SJSA1 (cell line): ENCODE measurements around the gene ACY1. TPM values are rescaled to one million over a fixed set of nuclear protein-coding genes. Genes with fewer than 3 reads are reported as not detected.

ENCODE experiments used
- DNase-seq, 2 experiments: peaks; one replicate each; pipeline ENCODE4 v3.0.0-alpha.2; 2015 to 2020; ENCODE audit warnings: low spot score in 2 of 2, low read depth in 1 of 2
- H3K27ac ChIP-seq: fragments of 250-450 bp; sonication (Bioruptor Pico); 2 replicates; pipeline ENCODE4 v1.5.1; 2020; ENCODE audit warnings: mild to moderate bottlenecking, moderate library complexity
- H3K27me3 ChIP-seq: fragments of 250-450 bp; sonication (Bioruptor Pico); replicated peaks from 2 replicates; pipeline ENCODE4 v1.5.1; 2020; ENCODE audit warnings: mild to moderate bottlenecking, moderate library complexity
- H3K36me3 ChIP-seq: fragments of 250-450 bp; sonication (Bioruptor Pico); 2 replicates; pipeline ENCODE4 v1.5.1; 2020; ENCODE audit warnings: mild to moderate bottlenecking
- H3K4me1 ChIP-seq: fragments of 250-450 bp; sonication (Bioruptor Pico); replicated peaks from 2 replicates; pipeline ENCODE4 v1.6.1; 2021; ENCODE audit warnings: mild to moderate bottlenecking
- H3K4me3 ChIP-seq: fragments of 250-450 bp; sonication (Bioruptor Pico); 2 replicates; pipeline ENCODE4 v1.5.1; 2020; ENCODE audit warnings: mild to moderate bottlenecking
- H3K9me3 ChIP-seq: fragments of 250-450 bp; sonication (Bioruptor Pico); replicated peaks from 2 replicates; pipeline ENCODE4 v1.5.1; 2020; ENCODE audit warnings: mild to moderate bottlenecking
- total RNA-seq: library from RNA; depleted of rRNA; stranded (reverse); fragments of >200 nt; shearing (Covaris generic); gene quantifications from 2 replicates; pipeline ENCODE4 v1.2.3, GENCODE V29; 2014

Gene ACY1
- total RNA-seq, 1 experiment from 2014 or later: 11.0 TPM

DNA sequence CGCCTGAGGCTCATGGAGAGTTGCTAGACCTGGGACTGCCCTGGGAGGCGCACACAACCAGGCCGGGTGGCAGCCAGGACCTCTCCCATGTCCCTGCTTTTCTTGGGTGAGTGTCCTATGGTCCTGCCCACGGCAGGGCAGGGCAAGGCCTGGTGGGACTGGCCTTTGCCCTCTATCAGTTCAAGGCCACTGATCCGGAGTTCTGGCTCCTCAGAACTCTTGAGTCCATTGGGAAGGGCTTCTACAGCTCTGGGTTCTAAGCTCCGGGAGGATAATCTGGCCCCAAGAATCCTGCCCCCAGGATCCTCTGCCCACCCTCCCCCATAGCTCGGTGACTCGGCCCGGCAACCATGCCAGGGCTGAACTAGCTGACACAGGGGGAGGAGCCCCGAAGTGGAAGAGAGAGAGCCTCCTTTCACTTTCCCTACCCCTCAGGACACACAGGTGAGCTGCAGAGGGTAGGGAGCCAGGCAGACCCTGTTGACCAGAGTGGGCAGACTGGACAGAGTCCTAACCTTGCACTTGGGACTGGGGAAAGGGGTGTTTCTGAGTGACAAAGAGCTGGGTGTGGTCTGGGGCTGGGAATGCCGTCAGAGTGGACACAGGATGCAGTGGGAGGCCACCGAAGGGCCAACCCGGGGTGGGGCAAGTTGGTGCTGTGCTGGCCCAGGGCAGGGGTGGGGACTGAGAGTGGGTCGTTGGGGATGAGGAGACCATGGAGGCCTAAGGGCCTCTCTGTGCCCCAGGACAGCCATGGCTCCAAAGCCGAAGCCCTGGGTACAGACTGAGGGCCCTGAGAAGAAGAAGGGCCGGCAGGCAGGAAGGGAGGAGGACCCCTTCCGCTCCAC lies 40.5 kb upstream of the ACY1 start:
- Histone ChIP-seq H3K27me3 (no peaks in the 10 kb centered on the region), H3K27ac (peak overlapping the region; percentile 87), H3K36me3 (peaks cover 9% of the 10 kb centered on the region), H3K4me3 (peak overlapping the region; percentile 58), H3K9me3 (no peaks in the 10 kb centered on the region), H3K4me1 (peaks cover 21% of the 10 kb centered on the region)
- DNase-seq: peak; percentile 74 to 79

DNA sequence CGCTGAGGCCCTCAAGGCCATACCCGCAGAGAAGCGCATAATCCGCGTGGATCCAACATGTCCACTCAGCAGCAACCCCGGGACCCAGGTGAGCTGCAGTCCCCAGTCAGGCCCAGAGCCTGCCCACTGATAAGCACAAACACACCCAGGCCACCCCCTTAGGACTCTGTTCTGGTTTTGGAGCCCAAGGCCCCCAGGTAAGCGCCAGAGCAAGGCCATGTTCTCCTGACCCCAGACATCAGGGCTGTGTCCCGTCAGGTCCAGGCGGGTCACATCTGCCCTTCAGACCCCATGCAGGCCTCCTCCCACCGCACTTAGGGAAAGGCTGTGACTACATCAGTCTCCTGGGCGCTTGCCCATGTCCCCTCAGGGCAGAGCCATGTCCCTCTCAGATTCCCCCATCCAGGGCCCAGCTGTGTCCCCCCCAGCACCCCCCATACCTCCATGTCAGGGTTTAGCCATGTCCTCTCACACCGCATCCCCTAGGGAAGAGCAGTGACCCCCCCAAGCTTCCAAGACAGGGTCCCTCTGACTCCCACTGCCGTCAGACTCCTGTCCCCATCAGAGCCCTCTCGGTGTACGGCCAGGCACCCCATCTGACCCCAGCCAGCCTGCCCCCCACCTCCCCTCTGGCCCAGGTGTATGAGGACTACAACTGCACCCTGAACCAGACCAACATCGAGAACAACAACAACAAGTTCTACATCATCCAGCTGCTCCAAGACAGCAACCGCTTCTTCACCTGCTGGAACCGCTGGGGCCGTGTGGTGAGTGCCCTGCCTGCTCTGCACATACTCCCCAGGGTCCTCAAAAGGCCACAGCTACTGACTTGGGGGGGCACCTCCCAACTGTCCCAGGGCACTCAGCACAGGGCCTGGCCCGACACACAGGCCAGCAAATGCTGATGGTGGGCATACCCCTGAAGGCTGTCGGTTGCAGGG lies 39.6 kb upstream of the ACY1 start:
- H3K4me3 ChIP-seq: no peak overlapping the region
- H3K27me3 ChIP-seq: no peaks in the 10 kb centered on the region
- H3K4me1 ChIP-seq: peaks cover 21% of the 10 kb centered on the region
- H3K9me3 ChIP-seq: no peaks in the 10 kb centered on the region
- peak overlapping the region; percentile 87 for H3K27ac ChIP-seq
- peak in 1 of 2 experiments; percentile 37 for DNase-seq
- H3K36me3 ChIP-seq: peaks cover 6% of the 10 kb centered on the region; the same call in 1 of the 2 replicates

DNA sequence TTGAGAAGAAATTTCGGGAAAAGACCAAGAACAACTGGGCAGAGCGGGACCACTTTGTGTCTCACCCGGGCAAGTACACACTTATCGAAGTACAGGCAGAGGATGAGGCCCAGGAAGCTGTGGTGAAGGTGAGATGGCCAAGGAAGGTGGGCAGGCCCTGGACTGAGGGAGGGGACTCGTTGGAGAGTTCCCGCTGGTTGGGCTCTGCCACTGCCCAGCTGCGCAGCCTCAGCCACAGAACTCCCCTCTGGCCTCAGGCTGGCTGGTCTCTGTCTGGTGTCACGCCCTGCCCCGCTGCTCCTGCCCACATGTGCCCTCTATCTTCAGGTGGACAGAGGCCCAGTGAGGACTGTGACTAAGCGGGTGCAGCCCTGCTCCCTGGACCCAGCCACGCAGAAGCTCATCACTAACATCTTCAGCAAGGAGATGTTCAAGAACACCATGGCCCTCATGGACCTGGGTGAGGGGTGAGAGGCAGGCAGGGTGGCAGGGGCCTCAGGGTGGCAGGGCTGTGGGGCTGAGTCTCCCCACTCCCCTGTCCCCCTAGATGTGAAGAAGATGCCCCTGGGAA lies 38.8 kb upstream of the ACY1 start:
- Histone ChIP-seq H3K4me1 (peaks cover 21% of the 10 kb centered on the region), H3K4me3 (no peak overlapping the region), H3K27ac (no peak overlapping the region), H3K27me3 (no peaks in the 10 kb centered on the region), H3K9me3 (no peaks in the 10 kb centered on the region), H3K36me3 (no peaks in the 10 kb centered on the region)
- no peak for DNase-seq

DNA sequence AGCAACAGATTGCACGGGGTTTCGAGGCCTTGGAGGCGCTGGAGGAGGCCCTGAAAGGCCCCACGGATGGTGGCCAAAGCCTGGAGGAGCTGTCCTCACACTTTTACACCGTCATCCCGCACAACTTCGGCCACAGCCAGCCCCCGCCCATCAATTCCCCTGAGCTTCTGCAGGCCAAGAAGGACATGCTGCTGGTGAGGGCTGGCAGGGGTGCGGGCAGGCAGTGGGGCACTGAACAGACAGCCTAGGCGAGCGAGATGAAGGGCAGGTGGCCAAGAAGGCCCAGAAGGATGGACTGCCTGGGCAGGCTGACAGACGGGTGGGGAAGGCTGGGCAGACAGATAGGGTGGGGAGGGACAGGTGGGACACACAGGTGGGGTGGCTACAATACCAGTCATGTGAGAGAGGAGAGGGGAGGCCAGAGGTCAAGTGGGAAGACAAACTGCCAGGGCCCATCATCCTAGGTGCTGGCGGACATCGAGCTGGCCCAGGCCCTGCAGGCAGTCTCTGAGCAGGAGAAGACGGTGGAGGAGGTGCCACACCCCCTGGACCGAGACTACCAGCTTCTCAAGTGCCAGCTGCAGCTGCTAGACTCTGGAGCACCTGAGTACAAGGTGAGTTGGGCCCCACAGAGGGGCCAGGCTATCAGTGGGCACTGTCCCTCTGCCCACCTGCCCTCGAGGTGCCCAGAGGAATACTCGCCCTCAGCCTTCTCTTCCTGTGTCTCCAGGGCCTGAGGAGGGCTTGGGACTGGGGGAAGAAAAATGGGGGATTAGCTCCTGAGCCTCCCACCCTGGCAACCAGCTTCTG lies 38.1 kb upstream of the ACY1 start:
- no peak overlapping the region for H3K27ac ChIP-seq
- H3K4me3 ChIP-seq: no peak overlapping the region
- H3K27me3 ChIP-seq: no peaks in the 10 kb centered on the region

DNA sequence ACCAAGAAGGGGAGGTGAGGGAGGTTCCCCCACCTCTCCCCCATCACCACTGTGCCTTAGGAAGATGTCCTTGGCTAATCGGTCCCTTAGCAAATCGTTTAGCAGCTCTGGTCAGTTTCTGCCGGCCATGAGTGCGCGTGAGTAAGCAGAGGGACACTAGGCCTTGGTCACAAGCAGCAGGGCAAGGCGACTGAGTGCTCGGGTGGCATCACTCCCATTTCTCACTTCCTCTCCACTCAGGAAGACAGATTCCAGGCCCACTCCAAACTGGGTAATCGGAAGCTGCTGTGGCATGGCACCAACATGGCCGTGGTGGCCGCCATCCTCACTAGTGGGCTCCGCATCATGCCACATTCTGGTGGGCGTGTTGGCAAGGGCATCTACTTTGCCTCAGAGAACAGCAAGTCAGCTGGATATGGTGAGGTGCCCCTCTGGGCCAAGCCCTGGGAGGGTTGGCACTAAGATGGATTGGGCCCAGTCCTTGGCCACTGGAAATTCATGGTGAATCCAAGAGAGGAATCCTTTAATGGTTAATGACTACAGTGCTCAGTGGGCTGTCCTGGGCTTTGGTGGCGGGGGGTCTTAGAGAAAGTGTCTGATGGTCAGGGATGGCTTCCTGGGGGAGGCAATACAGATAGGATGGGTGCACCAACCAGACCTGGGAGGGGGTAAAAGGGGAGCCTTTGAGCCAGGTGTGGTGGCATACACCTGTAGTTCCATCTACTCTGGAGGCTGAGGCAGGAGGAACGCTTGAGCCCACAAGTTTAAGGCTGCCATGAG lies 37.2 kb upstream of the ACY1 start:
- no peaks in the 10 kb centered on the region for H3K36me3 ChIP-seq
- no peaks in the 10 kb centered on the region for H3K27me3 ChIP-seq
- H3K4me3 ChIP-seq: no peak overlapping the region
- peaks cover 15% of the 10 kb centered on the region for H3K4me1 ChIP-seq
- DNase-seq: no peak
- H3K27ac ChIP-seq: no peak overlapping the region
- no peaks in the 10 kb centered on the region for H3K9me3 ChIP-seq

More for the DNA sequence above, 38.1 kb upstream of the ACY1 start:
- H3K4me1 ChIP-seq: peaks cover 21% of the 10 kb centered on the region
- no peaks in the 10 kb centered on the region for H3K9me3 ChIP-seq
- H3K36me3 ChIP-seq: no peaks in the 10 kb centered on the region
- no peak for DNase-seq

DNA sequence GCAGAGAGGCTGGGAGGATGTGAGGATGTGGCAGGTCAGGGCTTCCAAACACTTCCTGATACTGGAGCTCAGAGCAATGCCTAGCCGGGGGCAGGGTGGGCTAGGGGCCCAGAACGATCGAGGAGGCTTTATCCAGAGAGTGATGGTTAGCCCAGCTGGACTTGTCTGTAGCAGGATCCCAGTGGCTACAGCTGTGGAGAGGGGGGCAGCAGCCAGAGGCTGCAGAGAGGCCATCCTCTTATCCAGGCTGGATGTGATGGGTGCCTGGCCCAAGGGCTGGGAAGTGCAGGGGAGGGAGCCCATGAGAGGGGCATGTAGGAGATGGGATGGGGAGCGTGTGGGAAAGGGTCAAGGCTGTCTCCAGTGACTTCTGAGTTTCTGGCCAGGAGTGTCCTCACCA lies 36.5 kb upstream of the ACY1 start:
- H3K27me3 ChIP-seq: no peaks in the 10 kb centered on the region
- peaks cover 15% of the 10 kb centered on the region for H3K4me1 ChIP-seq
- no peaks in the 10 kb centered on the region for H3K36me3 ChIP-seq
- H3K27ac ChIP-seq: no peak overlapping the region
- H3K4me3 ChIP-seq: no peak overlapping the region
- no peak for DNase-seq
- H3K9me3 ChIP-seq: no peaks in the 10 kb centered on the region

DNA sequence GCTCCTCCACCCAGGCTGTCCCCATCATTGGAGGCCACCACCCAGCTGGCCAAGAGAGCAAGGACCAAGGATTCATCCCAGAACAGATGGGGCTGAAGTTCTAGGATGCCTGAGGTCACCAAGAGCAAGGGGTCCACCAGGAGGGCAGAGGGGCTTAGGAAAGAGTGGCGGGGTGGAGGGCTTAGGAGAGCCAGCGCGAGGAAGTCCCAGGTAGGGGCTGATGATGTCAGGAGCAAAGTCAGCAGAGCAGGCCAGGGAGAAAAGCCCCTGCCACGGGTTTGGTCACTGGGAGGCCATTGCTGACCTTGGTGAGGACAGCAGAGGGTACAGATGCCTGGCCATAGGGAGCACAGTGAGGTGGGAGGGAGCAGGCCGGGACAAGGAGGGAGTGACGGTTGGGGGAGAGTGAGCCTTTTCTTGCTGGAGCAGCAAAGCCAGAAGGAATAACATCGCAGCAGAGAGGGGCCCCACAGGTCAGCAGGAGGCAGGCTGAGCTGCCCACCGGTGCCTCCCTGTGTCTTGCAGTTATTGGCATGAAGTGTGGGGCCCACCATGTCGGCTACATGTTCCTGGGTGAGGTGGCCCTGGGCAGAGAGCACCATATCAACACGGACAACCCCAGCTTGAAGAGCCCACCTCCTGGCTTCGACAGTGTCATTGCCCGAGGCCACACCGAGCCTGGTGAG lies 36.0 kb upstream of the ACY1 start:
- H3K27ac ChIP-seq: no peak overlapping the region
- H3K4me1 ChIP-seq: peaks cover 12% of the 10 kb centered on the region
- H3K36me3 ChIP-seq: no peaks in the 10 kb centered on the region
- no peaks in the 10 kb centered on the region for H3K27me3 ChIP-seq
- no peak for DNase-seq
- no peaks in the 10 kb centered on the region for H3K9me3 ChIP-seq
- H3K4me3 ChIP-seq: no peak overlapping the region

DNA sequence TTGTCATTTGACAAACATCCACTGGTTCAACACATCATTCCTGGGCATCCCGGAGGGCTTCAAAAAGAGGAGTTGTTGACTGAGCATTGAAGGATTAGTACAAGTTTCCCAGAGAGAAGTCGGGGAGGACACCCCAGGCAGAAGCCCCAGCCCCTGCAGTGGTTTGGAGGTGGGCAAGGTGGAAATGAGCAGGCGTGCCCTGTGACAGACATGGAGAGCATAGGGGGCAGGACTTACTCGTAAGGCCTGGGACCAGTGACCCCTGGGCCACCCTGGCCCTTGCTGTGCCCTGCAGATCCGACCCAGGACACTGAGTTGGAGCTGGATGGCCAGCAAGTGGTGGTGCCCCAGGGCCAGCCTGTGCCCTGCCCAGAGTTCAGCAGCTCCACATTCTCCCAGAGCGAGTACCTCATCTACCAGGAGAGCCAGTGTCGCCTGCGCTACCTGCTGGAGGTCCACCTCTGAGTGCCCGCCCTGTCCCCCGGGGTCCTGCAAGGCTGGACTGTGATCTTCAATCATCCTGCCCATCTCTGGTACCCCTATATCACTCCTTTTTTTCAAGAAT lies 35.2 kb upstream of the ACY1 start:
- Histone ChIP-seq H3K4me1 (peaks cover 5% of the 10 kb centered on the region), H3K9me3 (no peaks in the 10 kb centered on the region), H3K36me3 (no peaks in the 10 kb centered on the region), H3K4me3 (no peak overlapping the region), H3K27ac (no peak overlapping the region), H3K27me3 (no peaks in the 10 kb centered on the region)
- no peak for DNase-seq

DNA sequence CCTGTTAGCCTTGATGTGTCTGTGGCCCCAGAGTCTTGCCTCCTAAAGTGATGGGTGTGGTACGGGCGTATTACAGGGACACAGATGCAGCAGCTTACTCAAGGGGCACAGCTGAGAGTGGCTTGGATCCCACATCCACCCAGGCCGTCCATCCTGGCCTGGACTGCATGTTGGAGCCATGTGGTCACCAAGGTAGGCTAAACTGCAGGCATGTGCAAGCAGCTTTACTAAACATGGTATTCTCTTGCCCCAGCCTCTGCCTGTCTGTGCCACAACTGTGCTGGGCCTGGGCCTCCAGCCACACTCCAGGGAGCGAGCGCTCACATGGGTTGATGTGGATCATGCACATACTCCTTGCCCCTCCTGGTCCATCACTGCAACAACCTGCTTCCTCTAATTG lies 34.2 kb upstream of the ACY1 start:
- Histone ChIP-seq H3K27ac (no peak overlapping the region), H3K4me1 (peaks cover 9% of the 10 kb centered on the region), H3K4me3 (no peak overlapping the region), H3K27me3 (no peaks in the 10 kb centered on the region), H3K9me3 (no peaks in the 10 kb centered on the region), H3K36me3 (no peaks in the 10 kb centered on the region)
- DNase-seq: no peak

DNA sequence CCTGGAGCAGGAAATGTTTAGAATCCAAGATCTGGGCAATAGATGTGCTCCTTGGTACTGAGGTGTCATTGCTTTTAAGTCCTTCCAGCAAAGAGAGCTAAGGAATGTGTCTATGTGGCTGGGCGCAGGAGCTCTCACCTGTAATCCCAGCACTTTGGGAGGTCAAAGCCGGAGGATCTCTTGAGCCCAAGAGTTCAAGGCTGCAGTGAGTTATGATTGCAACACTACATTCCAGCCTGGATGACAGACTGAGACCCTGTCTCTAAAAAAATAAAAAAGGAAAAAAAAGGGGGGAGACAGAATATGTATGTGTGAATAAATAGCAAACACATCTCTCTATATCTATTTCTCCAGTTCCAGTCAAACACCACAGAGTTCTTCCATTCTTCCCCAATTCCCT lies 32.4 kb upstream of the ACY1 start:
- Histone ChIP-seq H3K4me3 (no peak overlapping the region), H3K4me1 (peaks cover 9% of the 10 kb centered on the region), H3K9me3 (no peaks in the 10 kb centered on the region), H3K27me3 (no peaks in the 10 kb centered on the region), H3K36me3 (no peaks in the 10 kb centered on the region; the same call in 1 of the 2 replicates), H3K27ac (no peak overlapping the region)
- DNase-seq: no peak

DNA sequence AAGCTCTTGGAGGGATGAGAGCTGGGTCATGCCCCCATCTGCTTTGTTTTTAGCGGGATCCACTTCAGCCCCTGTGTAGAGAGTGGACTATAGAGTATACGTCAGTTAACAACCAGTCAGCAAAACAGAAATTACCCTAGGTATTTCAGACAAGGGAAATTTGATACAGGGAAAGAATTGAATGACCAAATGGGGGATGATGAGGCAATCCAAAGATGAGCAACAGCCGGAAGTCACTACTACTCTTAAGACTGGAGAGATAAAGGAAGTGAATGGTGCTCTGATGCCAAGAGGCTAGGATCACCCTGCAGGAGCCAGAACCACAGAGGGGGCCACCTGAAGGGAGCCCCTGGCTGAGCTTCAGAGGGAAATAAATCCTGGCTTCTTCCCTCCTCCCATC lies 29.9 kb upstream of the ACY1 start:
- Histone ChIP-seq H3K36me3 (peaks cover 24% of the 10 kb centered on the region), H3K9me3 (no peaks in the 10 kb centered on the region), H3K4me1 (peaks cover 9% of the 10 kb centered on the region), H3K27ac (no peak overlapping the region), H3K4me3 (no peak overlapping the region), H3K27me3 (no peaks in the 10 kb centered on the region)
- peak in 1 of 2 experiments; percentile 26 for DNase-seq

DNA sequence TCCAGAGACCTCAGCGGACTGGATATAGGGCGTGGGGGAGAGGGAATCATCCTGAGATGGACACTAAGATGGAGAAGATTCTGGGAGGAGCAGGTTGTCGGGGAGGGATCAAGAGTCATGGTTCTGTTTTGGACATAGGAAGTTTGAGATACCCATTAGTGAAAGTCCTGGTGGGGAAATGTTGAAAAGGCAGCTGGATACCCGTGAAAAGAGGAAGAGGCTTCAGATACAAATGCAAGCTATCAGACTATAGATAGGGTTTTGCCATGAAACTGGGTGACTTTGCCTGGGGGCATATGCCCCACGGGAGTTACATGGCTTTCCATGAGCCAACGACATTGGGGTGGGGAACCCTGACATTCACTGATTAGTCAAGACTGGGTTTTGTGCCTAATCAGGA lies 29.2 kb upstream of the ACY1 start:
- DNase-seq: no peak
- no peak overlapping the region for H3K27ac ChIP-seq

More for the DNA sequence above, 29.2 kb upstream of the ACY1 start:
- no peaks in the 10 kb centered on the region for H3K9me3 ChIP-seq
- peaks cover 29% of the 10 kb centered on the region for H3K36me3 ChIP-seq
- H3K27me3 ChIP-seq: no peaks in the 10 kb centered on the region
- no peak overlapping the region for H3K4me3 ChIP-seq
- H3K4me1 ChIP-seq: peaks cover 9% of the 10 kb centered on the region
